DMS114 treated with DMSO at 0.1 percent for 48 hours (cell line): ENCODE results near the gene BCL2L13.
"Not testable (repeated sequence)": the region's sequence is repeated elsewhere in the genome, so short reads cannot be mapped to it uniquely, and the experiment has no call there.

Source experiments
- DNase-seq: peaks from one replicate; lab custom pipeline; 2025; ENCODE audit not compliant: unreplicated experiment; lab: John Stamatoyannopoulos, UW

The BCL2L13 gene

GRCh38 chr22:17754233-17754925 is 115.8 kb downstream of the BCL2L13 start:
- DNase-seq, result no peak

GRCh38 chr22:17761138-17761488 is 122.6 kb downstream of the BCL2L13 start:
- no peak for DNase-seq

- DNase-seq, result not testable (repeated sequence)
Observed at GRCh38 chr22:17763442-17763841, 124.9 kb downstream of the BCL2L13 start.

GRCh38 chr22:17764036-17764435 is 125.5 kb downstream of the BCL2L13 start:
- DNase-seq, result no peak

- not testable (repeated sequence) for DNase-seq
Observed at GRCh38 chr22:17764852-17765251, 126.3 kb downstream of the BCL2L13 start.

GRCh38 chr22:17767233-17768065 is 128.9 kb downstream of the BCL2L13 start:
- no peak for DNase-seq

GRCh38 chr22:17769013-17769715 is 130.6 kb downstream of the BCL2L13 start:
- DNase-seq, result no peak

GRCh38 chr22:17769716-17770082 is 131.1 kb downstream of the BCL2L13 start:
- no peak for DNase-seq

- no peak for DNase-seq
Observed at GRCh38 chr22:17770180-17771077, 131.9 kb downstream of the BCL2L13 start.

GRCh38 chr22:17772249-17772957 is 133.8 kb downstream of the BCL2L13 start:
- no peak for DNase-seq

- no peak for DNase-seq
Observed at GRCh38 chr22:17772958-17773605, 134.5 kb downstream of the BCL2L13 start.

GRCh38 chr22:17773606-17774205 is 135.1 kb downstream of the BCL2L13 start:
- DNase-seq, result no peak

- no peak for DNase-seq
Observed at GRCh38 chr22:17774206-17774925, 135.8 kb downstream of the BCL2L13 start, which contains the start of gene BID. BID (minus strand) TSS chr22:17774469; CDS start chr22:17750116, 24,353 bp downstream.

- DNase-seq, result no peak
Observed at GRCh38 chr22:17774926-17775685, 136.5 kb downstream of the BCL2L13 start.

- DNase-seq, result no peak
Observed at GRCh38 chr22:17775781-17776465, 137.4 kb downstream of the BCL2L13 start.

GRCh38 chr22:17777005-17777716 is 138.6 kb downstream of the BCL2L13 start:
- no peak for DNase-seq

GRCh38 chr22:17777717-17778044 is 139.1 kb downstream of the BCL2L13 start:
- DNase-seq, result no peak
